Measurements from ENCODE around the gene ZGRF1. TPM values are rescaled to one million over a fixed set of nuclear protein-coding genes. Genes with fewer than 3 reads are reported as not detected.
"Not testable (repeated sequence)": the region's sequence is repeated elsewhere in the genome, so short reads cannot be mapped to it uniquely, and the experiment has no call there.

Gene ZGRF1
- total and polyA plus RNA-seq, 3 experiments from 2014 or later, result 0.92 to 26.9 (median 22.9) TPM

- DNase-seq, result no peak
- no peak overlapping the region for H3K27ac ChIP-seq (ENCODE audit: low read depth, low read length)
- H3K4me1 ChIP-seq (ENCODE audit: insufficient read depth, low read length), result no peaks in the 10 kb centered on the region
- no peaks in the 10 kb centered on the region for H3K36me3 ChIP-seq (ENCODE audit: insufficient read depth, low read length)
- Mint-ChIP-seq H3K4me1 (no peaks in the 10 kb centered on the region), H3K27me3 (no peaks in the 10 kb centered on the region), H3K4me3 (no peak overlapping the region), H3K36me3 (peaks cover 0 to 5% (median 4%) of the 10 kb centered on the region in 3 donors), H3K9me3 (no peaks in the 10 kb centered on the region), H3K27ac (no peak overlapping the region)
- H3K27me3 ChIP-seq (ENCODE audit: insufficient read depth, low read length, poor library complexity, severe bottlenecking), result no peaks in the 10 kb centered on the region
- H3K4me3 ChIP-seq (ENCODE audit: low read length), result no peak overlapping the region
- no peaks in the 10 kb centered on the region for H3K9me3 ChIP-seq (ENCODE audit: low read length)
- CTCF ChIA-PET, result no interaction called here
- POLR2A ChIA-PET, result no interaction called here
Measured at GRCh38 chr4:112557676-112558411, 78.9 kb downstream of the ZGRF1 start.

DNA sequence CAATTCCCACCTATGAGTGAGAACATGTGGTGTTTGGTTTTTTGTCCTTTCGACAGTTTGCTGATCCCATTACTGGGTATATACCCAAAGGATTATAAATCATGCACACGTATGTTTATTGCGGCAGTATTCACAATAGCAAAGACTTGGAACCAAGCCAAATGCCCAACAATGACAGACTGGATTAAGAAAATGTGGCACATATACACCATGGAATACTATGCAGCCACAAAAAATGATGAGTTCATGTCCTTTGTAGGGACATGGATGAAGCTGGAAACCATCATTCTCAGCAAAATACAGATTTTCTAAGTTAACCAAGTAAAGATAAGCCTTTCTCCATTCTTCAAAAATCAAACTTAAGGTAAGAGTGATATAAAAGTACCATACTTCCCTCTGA, 82.4 kb downstream of the ZGRF1 start:
- H3K4me1 Mint-ChIP-seq; H3K4me3 Mint-ChIP-seq; H3K36me3 Mint-ChIP-seq; H3K27me3 ChIP-seq (ENCODE audit: insufficient read depth, low read length, poor library complexity, severe bottlenecking); H3K4me1 ChIP-seq (ENCODE audit: insufficient read depth, low read length); H3K27me3 Mint-ChIP-seq; H3K9me3 Mint-ChIP-seq; DNase-seq; CTCF ChIA-PET; H3K27ac ChIP-seq (ENCODE audit: low read depth, low read length); H3K27ac Mint-ChIP-seq; H3K9me3 ChIP-seq (ENCODE audit: low read length); H3K36me3 ChIP-seq (ENCODE audit: insufficient read depth, low read length); POLR2A ChIA-PET; H3K4me3 ChIP-seq (ENCODE audit: low read length): not testable (repeated sequence)

GRCh38 chr4:112552668-112553067, 84.0 kb downstream of the ZGRF1 start:
- H3K27ac ChIP-seq (ENCODE audit: low read depth, low read length), result no peak overlapping the region
- no peaks in the 10 kb centered on the region for H3K9me3 ChIP-seq (ENCODE audit: low read length)
- CTCF ChIA-PET, result interaction anchor here (1.3 kb wide), 1 partner anchor 29 kb away, joined by 3 read pairs; no protein-coding TSS in a partner anchor
- Mint-ChIP-seq H3K27ac (no peak overlapping the region), H3K9me3 (no peaks in the 10 kb centered on the region), H3K27me3 (no peaks in the 10 kb centered on the region), H3K36me3 (no peaks in the 10 kb centered on the region), H3K4me3 (no peak overlapping the region), H3K4me1 (no peaks in the 10 kb centered on the region)
- no peak overlapping the region for H3K4me3 ChIP-seq (ENCODE audit: low read length)
- H3K36me3 ChIP-seq (ENCODE audit: insufficient read depth, low read length), result no peaks in the 10 kb centered on the region
- POLR2A ChIA-PET, result no interaction called here
- H3K4me1 ChIP-seq (ENCODE audit: insufficient read depth, low read length), result no peaks in the 10 kb centered on the region
- DNase-seq, result no peak
- no peaks in the 10 kb centered on the region for H3K27me3 ChIP-seq (ENCODE audit: insufficient read depth, low read length, poor library complexity, severe bottlenecking)

DNA sequence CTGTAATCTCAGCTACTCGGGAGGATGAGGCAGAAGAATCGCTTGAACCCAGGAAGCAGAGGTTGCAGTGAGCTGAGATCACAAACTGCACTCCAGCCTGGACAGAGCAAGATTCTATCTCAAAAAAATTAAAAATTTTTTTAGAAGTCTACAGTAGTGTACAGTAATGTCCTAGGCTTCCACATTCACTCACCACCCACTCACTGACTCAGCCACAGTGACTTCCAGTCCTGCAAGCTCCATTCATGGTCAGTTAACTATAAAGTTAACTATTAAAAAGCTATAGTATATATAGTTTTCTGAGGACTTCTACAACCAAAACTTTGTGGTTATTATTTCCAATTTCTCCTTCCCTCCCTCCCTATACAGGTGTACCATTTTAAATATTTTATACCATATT, 86.0 kb downstream of the ZGRF1 start:
- no peak overlapping the region for H3K4me3 Mint-ChIP-seq
- CTCF ChIA-PET, result interaction anchor here (1.3 kb wide), 1 partner anchor 27 kb away, joined by 5 read pairs; no protein-coding TSS in a partner anchor

GRCh38 chr4:112546476-112546875, 90.2 kb downstream of the ZGRF1 start:
- ChIA-PET POLR2A (no interaction called here), CTCF (no interaction called here)
- no peak overlapping the region for H3K27ac ChIP-seq (ENCODE audit: low read depth, low read length)
- Mint-ChIP-seq H3K4me1 (no peaks in the 10 kb centered on the region), H3K36me3 (peaks cover 0 to 2% (median 0%) of the 10 kb centered on the region in 3 donors), H3K27me3 (no peaks in the 10 kb centered on the region), H3K27ac (no peak overlapping the region), H3K9me3 (no peaks in the 10 kb centered on the region), H3K4me3 (no peak overlapping the region)
- H3K4me1 ChIP-seq (ENCODE audit: insufficient read depth, low read length), result no peaks in the 10 kb centered on the region
- H3K4me3 ChIP-seq (ENCODE audit: low read length), result no peak overlapping the region
- DNase-seq, result no peak
- H3K36me3 ChIP-seq (ENCODE audit: insufficient read depth, low read length), result no peaks in the 10 kb centered on the region
- no peaks in the 10 kb centered on the region for H3K27me3 ChIP-seq (ENCODE audit: insufficient read depth, low read length, poor library complexity, severe bottlenecking)
- no peaks in the 10 kb centered on the region for H3K9me3 ChIP-seq (ENCODE audit: low read length)

More for the DNA sequence above, 86.0 kb downstream of the ZGRF1 start:
- no peaks in the 10 kb centered on the region for H3K27me3 Mint-ChIP-seq
- Histone ChIP-seq H3K27me3 (ENCODE audit: insufficient read depth, low read length, poor library complexity, severe bottlenecking) (no peaks in the 10 kb centered on the region), H3K27ac (ENCODE audit: low read depth, low read length) (no peak overlapping the region), H3K36me3 (ENCODE audit: insufficient read depth, low read length) (no peaks in the 10 kb centered on the region), H3K4me1 (ENCODE audit: insufficient read depth, low read length) (no peaks in the 10 kb centered on the region), H3K9me3 (ENCODE audit: low read length) (no peaks in the 10 kb centered on the region), H3K4me3 (ENCODE audit: low read length) (no peak overlapping the region)
- no peak for DNase-seq
- no peaks in the 10 kb centered on the region for H3K4me1 Mint-ChIP-seq
- H3K9me3 Mint-ChIP-seq, result no peaks in the 10 kb centered on the region
- no peak overlapping the region for H3K27ac Mint-ChIP-seq
- H3K36me3 Mint-ChIP-seq, result no peaks in the 10 kb centered on the region
- POLR2A ChIA-PET, result no interaction called here

DNA sequence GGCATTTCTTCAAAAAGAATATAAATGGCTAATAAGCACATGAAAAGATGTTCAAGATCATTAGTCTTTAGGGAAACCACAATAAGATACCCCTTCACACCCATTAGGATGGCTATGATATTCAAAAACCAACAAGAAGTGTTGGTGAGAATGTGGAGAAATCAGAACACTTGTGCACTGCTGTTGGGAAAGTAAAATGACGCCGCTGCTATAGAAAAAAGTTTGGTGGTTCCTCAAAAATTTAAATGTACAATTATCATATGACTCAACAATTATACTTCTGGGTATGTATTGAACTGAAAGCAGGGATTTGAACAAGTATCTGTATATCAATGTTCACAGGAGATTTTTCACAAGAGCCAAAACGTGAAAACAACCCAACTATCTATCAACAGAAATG, 91.4 kb downstream of the ZGRF1 start:
- Histone ChIP-seq H3K4me3 (ENCODE audit: low read length) (no peak overlapping the region), H3K27ac (ENCODE audit: low read depth, low read length) (no peak overlapping the region), H3K9me3 (ENCODE audit: low read length) (no peaks in the 10 kb centered on the region), H3K36me3 (ENCODE audit: insufficient read depth, low read length) (no peaks in the 10 kb centered on the region), H3K4me1 (ENCODE audit: insufficient read depth, low read length) (no peaks in the 10 kb centered on the region), H3K27me3 (ENCODE audit: insufficient read depth, low read length, poor library complexity, severe bottlenecking) (no peaks in the 10 kb centered on the region)
- no peak for DNase-seq
- Mint-ChIP-seq H3K4me3 (no peak overlapping the region), H3K4me1 (no peaks in the 10 kb centered on the region), H3K27ac (no peak overlapping the region), H3K27me3 (no peaks in the 10 kb centered on the region), H3K9me3 (no peaks in the 10 kb centered on the region), H3K36me3 (peaks cover 0 to 2% (median 0%) of the 10 kb centered on the region in 3 donors)
- ChIA-PET POLR2A (no interaction called here), CTCF (no interaction called here)

DNA sequence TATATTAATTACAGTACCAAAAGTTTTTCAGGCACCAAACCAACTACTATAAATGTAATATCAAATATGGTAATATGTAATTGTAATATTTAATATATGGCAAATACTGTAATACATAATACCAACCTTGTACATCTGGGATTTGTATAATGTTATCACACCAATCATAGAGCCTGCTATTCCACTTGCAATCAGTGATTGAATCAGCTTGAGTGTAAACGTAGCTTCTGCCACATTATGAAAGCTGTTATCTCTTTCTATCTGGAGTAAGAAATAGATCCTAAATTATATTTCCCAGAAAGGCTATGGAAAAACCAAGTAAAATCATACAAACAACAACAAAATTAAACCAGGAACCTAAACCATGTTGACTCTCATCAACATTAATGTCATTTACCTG, 96.0 kb downstream of the ZGRF1 start:
- H3K27me3 Mint-ChIP-seq, result no peaks in the 10 kb centered on the region
- no peak overlapping the region for H3K27ac Mint-ChIP-seq
- peaks cover 0 to 2% (median 0%) of the 10 kb centered on the region in 3 donors for H3K36me3 Mint-ChIP-seq
- DNase-seq, result no peak
- Histone ChIP-seq H3K36me3 (ENCODE audit: insufficient read depth, low read length) (no peaks in the 10 kb centered on the region), H3K4me1 (ENCODE audit: insufficient read depth, low read length) (no peaks in the 10 kb centered on the region), H3K9me3 (ENCODE audit: low read length) (no peaks in the 10 kb centered on the region), H3K27ac (ENCODE audit: low read depth, low read length) (no peak overlapping the region), H3K4me3 (ENCODE audit: low read length) (no peak overlapping the region), H3K27me3 (ENCODE audit: insufficient read depth, low read length, poor library complexity, severe bottlenecking) (no peaks in the 10 kb centered on the region)
- ChIA-PET CTCF (interaction anchor here (1.4 kb wide), 1 partner anchor 17 kb away, joined by 6 read pairs; no protein-coding TSS in a partner anchor), POLR2A (no interaction called here)
- H3K4me3 Mint-ChIP-seq, result no peak overlapping the region
- no peaks in the 10 kb centered on the region for H3K9me3 Mint-ChIP-seq
- no peaks in the 10 kb centered on the region for H3K4me1 Mint-ChIP-seq

DNA sequence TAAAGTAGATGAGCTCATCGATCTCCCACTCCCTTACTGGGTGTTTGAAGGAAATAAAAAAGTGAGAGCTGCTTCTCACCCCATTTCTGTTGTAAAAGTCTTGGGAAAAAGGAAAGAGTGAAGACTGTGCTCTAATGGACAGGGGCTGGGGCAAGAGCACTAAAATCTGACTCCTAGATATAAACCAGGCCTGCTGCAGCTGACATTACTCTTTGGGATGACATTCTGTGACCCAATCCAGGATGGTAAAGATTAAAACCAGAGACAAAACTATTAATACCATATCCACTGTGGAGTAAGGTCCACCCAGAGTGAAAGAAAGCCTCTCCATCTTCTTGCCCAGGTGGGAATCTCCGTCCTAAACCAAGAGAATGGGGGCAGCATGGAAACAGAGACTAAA, 100.6 kb downstream of the ZGRF1 start:
- no peaks in the 10 kb centered on the region for H3K36me3 ChIP-seq (ENCODE audit: insufficient read depth, low read length)
- Mint-ChIP-seq H3K36me3 (no peaks in the 10 kb centered on the region), H3K9me3 (no peaks in the 10 kb centered on the region), H3K27ac (no peak overlapping the region), H3K27me3 (peaks cover 5 to 16% of the 10 kb centered on the region in 2 donors), H3K4me3 (no peak overlapping the region), H3K4me1 (no peaks in the 10 kb centered on the region)
- no peaks in the 10 kb centered on the region for H3K27me3 ChIP-seq (ENCODE audit: insufficient read depth, low read length, poor library complexity, severe bottlenecking)
- no peak overlapping the region for H3K4me3 ChIP-seq (ENCODE audit: low read length)
- H3K4me1 ChIP-seq (ENCODE audit: insufficient read depth, low read length), result no peaks in the 10 kb centered on the region
- H3K27ac ChIP-seq (ENCODE audit: low read depth, low read length), result no peak overlapping the region
- H3K9me3 ChIP-seq (ENCODE audit: low read length), result no peaks in the 10 kb centered on the region
- CTCF ChIA-PET, result interaction anchor here (1.5 to 3.1 kb wide), 2 partner anchors 12 to 208 kb away, joined by 3 to 16 read pairs; no protein-coding TSS in a partner anchor
- POLR2A ChIA-PET, result no interaction called here
- DNase-seq, result no peak

Data from CD8-positive, alpha-beta memory T cell (primary cell).